Suprapubic skin (tissue), 4 donors: ENCODE measurements around the gene ATF6B.

ENCODE experiments used
- CTCF ChIP-seq, 2 donors: fragments of 200-600 bp in 1 of 2; fragments of 450-650 bp in 1 of 2; sonication (generic) in 1 of 2; IDR thresholded peaks; one replicate each; pipeline ENCODE4 v1.5.1; 2016 to 2019; ENCODE audit warnings: antibody characterized with exemption in 2 of 2, mild to moderate bottlenecking in 1 of 2, moderate library complexity in 1 of 2
- EP300 ChIP-seq: sonication (generic); formaldehyde crosslinking; IDR thresholded peaks from one replicate; pipeline ENCODE4 v1.6.1; 2017; ENCODE audit warnings: antibody characterized with exemption
- POLR2A ChIP-seq, 2 donors: fragments of 450-650 bp; IDR thresholded peaks; one replicate each; pipeline ENCODE4 v1.6.1; 2017; ENCODE audit warnings: antibody characterized with exemption in 2 of 2, mild to moderate bottlenecking in 2 of 2, moderate library complexity in 2 of 2
- POLR2AphosphoS5 ChIP-seq, 3 donors: sonication (generic); formaldehyde crosslinking; IDR thresholded peaks; one replicate each; pipeline ENCODE4 v1.6.1; 2017; ENCODE audit warnings: antibody characterized with exemption in 3 of 3

GRCh38 chr6:32148289-32149091, 20.4 kb upstream of the ATF6B start:
- TF ChIP-seq CTCF (IDR thresholded peaks at IDR 0.05), result peak; percentile 3 to 23
- TF ChIP-seq POLR2A (IDR thresholded peaks at IDR 0.05), result no peak
- TF ChIP-seq POLR2AphosphoS5 (IDR thresholded peaks at IDR 0.05), result no peak
- TF ChIP-seq EP300, result no peak
